HG02973 (cell line): ENCODE data around the gene AP3D1.
A peak's percentile ranks its signal among the peaks of the same experiment; 100 is the strongest.
"Not testable (repeated sequence)": the region's sequence is repeated elsewhere in the genome, so short reads cannot be mapped to it uniquely, and the experiment has no call there.

Experiments used
- ATAC-seq: cut with Tn5 transposase; IDR thresholded peaks from one replicate; pipeline ENCODE4 v1.9.1; 2021; ENCODE audit warnings: moderate library complexity; ENCODE audit not compliant: unreplicated experiment

The AP3D1 gene

DNA sequence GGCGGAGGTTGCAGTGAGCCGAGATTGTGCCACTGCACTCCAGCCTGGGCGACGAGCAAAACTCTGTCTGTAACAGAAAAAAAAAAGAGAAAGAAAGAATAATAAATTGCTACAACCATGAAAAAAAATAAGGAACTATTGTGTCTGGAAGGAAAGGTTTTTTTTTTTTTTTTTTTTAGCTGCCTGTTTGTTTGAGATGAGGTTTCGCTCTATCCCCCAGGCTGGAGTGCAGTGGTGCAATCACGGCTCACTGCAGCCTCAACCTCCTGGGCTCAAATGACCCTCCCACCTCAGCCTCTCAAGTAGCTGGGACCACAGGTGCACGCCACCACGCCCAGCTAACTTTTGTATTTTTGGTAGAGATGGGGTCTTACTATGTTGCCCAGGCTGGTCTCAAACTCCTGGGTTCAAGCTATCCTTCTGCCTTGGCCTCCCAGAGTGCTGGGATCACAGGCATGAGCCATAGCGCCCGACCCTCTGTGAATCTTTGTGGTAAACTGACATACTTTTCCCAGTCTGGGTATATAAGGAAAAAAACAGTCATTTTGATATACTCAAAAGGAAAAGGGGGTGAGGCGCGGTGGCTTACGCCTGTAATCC lies 59.3 kb downstream of the AP3D1 start:
- ATAC-seq = not testable (repeated sequence)

DNA sequence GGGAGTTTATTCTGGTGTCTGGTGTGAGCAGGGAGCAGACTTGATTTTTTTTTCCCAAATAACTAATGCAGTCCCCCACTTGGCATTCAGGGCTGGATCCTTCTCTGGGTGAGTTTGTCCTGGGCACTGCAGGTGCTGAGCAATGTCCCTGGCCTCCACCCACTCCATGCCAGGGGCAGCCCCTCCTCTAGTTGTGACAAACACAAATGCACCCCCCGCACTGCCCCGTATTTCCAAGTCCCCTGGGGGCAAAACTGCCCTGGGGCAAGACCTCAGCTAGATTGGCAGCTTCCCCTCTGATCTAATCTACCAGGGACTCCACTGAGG lies 61.7 kb downstream of the AP3D1 start:
- no peak for ATAC-seq

DNA sequence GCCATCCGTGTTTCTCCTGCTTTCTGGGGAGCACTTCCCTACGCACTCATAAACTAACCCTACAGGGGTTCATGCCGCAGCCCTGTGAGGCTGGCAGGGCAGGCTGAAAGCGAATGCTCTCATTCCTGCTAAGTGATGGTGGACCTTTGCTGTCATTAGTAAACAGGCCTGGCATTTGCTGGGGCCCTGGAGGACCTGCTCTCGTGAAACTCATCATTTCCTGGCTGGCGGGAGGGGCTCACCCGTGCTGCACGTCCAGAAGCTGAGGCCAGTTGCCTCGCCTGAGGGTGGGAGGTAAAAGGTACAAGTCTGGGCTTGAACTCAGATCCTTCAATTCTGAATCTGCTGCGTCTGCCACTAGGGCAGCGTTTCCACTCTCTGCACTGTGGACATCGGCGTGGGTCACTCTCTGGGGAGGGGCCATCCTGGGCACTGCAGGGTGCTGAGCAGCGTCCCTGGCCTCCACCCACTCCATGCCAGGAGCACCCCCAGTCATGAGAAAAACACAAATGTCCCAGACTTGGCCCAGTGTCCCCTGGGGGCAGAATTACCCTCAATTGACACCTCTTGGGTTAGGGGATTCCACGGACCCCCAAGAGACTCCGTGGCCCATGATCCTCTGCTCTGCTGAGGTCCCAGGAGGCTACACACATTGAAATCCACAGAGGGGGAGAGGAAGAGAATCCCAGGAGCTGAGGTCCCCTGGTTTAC lies 62.2 kb downstream of the AP3D1 start:
- ATAC-seq = no peak

DNA sequence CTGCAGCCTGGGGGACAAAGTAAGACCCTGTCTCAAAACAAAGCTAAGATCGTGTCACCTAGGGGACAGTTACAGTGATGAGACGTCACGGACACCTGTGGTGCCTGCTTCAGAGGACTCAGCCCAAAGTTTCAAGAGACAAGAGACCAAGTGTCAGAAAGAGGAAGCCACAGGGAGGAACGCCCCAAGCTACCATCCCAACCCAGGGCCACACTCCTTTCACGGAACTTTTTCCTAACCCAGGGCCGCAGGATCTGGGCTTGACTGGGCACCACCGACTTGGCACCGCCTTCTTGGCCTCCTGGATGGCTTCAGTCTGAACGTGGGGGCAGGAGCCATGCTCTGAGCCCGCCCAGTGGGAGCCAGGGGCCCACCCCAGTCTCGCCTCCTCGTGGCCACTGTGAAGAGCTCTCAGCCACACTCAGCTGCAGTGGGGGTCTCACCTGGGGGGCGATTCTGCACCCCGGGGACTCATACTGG lies 63.7 kb downstream of the AP3D1 start:
- ATAC-seq = no peak

DNA sequence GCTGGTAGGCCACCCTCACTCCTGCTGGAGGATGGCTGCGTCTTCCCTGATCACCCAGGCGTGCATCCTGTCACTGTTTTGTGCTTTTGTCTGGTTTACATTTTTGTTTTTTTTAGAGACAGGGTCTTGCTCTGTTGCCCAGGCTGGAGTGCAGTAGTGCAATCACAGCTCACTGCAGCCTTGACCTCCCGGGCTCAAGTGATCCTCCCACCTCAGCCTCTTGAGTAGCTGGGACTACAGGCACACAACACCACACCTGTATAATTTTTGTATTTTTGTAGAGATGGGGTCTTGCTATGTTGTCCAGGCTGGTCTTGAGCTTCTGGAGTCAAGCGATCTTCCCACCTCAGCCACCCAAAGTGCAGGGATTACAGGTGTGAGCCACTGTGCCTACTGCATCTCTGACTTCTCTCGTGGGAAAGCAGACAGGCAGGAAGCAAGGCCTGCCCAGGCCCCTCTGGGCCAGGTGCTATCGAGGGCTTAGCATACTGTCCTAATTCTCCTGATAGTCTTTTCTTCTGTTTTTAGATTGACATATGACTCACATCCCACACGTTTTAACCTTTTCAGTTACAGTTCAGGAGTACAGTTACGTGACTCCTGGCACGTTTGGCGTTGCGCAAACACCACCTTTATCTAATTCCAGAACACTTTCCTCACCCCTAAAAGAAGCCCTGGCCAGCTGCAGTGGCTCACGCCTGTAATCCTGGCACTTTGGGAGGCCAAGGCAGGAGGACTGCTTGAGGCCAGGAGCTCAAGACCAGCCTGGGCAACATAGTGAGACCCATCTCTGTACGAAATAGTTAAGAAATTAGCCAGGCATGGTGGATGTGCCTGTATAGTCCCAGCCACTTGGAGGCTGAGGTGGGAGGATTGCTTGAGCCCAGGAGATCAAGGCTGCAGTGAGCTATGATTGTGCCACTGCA lies 64.4 kb downstream of the AP3D1 start:
- not testable (repeated sequence) for ATAC-seq

DNA sequence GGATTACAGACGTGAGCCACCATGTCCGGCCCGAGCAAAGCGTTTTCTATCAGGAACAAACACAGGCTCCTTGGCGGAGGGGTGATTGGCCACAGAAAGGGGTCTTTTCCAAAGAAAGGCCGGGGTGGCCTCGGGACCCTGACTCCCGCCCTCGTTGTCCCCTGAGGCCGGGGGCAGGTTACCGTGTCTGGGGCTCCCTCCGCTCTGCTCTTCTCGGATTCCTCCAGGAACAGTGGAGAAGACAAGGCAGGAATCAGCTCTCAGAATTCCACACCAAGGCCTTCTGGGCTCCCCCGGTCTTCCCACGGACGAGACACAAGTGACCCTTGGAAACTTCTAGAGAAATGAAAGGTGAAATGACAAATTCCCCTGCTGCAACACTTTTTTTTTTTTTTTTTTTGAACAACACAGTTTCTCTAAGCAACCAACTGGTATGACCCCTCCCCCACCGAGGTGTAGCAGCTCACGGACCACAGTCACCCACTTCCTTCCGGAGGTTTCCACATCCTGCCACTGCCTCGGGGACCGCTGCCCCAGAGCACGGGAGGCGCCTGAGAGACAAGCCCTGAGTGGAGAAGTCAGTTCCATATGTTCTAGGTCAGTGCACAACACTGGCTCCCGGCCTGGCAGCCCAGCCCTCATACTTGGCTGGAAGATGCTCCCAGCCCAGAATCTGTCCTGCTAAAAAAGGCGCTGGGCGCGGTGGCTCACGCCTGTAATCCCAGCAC lies 66.2 kb downstream of the AP3D1 start:
- ATAC-seq = peak; percentile 36

DNA sequence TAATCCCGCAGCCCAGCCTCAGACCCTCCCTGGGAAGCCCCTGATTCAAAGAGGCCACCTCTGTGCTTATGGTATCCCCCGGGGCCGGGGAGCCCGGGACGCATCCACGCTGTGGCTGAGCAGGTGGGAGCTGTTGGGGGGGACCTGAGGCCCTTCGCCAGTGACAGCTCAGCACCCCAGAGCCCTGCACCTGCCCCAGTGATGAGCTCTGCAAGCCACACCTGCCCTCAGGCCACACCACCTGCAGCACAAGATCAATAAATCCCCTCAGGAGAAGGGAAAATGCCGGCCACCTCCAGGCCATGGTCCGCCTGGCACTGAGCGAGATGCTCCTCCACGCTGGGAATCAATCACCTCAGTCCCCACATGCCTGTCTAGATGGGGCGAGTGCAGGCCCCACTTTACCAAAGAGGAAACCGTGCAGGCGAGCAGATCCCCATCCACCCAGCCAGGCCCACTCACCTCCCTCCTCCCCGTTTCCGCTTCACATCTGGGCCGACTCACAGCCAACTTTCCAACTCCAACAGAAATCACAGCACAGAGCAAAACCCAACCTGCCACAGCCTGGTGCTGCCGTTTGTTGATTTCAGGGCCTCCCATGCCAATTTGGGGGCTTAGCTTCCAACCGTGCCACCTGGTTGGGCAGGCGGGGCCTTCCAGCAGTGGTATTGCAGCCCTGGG lies 68.1 kb downstream of the AP3D1 start:
- ATAC-seq = no peak

DNA sequence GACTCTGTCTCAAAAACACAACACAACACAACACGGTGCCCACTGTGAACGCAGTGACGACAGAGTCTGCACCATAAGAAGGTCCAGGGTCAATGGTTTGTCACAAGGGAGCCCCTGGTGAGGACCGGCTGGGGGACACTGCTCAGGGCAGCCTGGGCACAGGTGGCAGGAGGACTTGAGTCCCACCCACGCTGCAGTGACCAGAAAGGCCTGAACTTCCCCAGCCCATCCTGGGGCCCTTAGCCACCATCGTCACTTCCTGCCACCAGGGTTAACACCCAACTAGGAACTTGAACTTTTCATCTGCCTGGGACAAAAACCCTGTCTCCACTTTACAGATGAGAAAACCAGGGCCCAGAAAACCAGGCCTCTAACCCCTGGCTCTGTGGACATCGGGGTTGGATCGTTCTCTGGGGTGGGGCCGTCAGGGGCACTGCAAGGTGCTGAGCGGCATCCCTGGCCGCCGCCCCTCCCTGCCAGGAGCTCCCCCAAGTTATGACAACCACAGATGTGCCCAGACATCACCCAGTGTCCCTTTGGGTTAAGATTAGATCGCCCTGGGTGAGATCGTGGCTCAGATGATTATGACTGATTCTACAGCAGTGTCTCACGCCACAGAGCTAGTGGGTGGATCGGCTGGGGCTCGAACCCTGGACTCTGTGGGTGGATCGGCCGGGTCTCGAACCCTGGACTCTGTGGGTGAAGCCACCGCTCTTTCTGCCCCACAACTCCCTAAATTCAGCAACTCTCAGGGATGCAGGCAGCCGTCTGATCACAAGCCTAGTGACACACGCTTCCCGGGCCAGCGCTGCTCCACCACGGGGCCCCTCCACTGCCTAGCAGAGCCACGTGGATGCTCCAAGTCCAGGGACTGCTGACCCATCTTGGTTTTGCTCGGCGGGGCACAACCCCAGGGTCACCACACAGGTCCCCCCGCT lies 69.2 kb downstream of the AP3D1 start:
- ATAC-seq = no peak

DNA sequence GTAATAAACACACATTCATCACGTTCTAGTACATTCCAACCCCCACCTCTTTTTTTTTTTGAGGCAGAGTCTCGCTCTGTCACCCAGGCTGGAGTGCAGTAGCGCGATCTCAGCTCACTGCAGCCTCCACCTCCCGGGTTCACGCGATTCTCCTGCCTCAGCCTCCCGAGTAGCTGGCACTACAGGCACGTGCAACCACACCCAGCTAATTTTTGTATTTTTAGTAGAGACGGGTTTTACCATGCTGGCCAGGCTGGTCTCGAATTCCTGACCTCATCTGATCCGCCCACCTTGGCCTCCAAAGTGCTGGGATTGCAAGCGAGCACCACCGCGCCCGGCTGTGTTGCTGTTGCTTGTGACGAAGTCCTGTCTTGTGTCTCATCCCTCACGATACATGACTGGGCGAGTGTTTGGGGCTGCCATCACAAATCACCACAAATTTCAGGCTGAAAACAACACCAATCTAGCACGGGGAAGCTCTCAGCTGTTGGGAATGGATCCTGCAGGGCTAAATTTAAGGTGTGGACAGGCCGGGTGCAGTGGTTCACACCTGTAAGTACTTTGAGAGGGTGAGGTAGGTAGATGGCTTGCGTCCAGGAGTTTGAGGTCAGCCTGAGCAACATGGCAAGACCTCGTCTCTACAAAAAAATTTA lies 70.9 kb downstream of the AP3D1 start:
- ATAC-seq = no peak

DNA sequence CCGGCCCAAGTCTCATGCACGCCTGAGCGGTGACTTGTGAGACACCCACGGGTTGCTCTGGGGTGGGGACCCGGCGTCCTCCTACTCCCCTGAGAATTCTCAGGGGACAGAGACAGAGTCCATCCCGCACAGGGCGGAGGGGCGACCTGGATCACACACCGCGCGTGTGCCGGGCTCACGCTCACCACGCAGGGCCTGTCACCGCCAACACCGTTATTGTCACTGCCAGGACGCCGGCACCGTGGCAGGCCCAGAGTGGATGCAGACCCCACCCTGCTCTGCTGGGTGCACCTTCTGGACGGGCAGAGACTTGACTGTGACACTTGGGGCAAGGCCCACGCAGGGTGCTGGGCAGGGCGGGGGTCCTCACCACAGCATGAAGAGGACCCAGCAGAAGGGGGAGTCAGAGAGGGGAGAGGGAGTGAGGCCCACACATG lies 71.5 kb downstream of the AP3D1 start:
- no peak for ATAC-seq

DNA sequence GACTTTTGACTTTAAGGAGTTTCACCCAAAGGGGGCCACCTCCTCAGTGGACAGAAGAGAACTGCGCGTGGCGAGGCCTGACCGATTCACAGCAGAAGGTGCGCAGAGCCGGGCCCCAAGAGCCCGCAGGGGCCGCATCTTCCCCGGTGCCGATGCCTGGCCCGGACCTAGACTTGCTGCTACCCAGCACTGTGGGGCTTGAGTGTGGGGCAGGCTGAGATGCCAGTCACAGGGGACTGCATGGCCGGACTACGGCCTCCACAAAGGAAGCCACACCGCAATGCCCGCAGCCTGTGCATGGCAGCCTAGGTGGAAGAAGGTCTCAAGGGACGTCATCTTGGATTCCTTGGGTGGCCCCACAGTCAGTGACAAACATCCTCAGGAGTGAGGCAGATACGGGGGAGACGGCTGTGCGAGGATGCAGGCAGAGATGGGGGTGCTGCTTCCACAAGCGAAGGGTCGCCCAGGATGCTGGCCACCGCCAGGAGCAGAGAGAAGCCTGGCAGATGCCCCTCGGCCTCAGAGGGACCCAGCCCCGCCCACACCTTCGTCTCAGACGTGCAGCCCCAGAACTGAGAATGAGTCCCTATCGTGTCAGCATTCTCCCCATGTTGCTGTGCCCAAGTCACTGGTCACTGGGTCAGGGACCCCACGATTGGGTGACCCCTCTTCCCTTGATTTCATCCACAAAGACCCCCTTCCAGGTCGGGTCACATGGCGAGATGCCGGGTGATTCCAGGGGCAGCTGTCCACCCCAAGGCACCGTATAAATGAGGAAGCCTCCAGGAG lies 72.1 kb downstream of the AP3D1 start:
- ATAC-seq = no peak

DNA sequence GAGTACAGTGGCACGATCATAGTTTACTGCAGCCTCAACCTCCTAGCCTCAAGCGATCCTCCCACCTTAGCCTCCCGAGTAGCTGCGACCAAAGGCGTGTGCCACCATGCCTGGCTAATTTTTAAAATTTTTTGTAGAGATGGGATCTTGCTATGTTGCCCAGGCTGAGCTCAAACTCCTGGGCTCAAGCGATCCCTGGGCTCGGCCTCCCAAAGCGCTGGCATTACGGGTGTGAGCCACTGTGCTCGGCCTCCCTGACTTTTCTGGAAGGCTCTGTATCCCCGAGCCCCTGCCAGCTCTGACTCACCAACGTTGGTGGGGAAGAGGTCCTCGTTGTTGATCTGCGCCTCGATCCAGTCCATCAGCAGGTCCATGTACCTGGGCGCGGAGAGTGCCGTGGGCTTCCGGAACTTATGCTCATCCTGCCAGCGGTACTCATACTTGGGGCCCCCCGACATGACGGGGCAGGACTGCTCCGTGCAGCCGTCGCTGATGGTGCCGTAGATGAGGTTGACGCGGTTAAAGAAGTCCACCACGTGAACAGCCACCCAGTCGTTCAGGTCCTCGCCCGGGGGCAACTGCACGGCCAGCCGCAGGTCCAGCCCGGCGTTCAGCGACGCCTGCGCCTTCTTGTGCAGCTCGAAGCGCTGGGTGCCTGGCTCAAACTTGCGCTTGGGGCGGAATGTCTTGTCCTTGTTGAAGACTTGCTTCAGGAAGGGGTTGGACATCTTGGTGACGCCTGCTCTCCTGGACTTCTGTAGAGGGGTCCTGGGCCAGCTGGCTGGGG lies 73.3 kb downstream of the AP3D1 start:
- no peak for ATAC-seq

DNA sequence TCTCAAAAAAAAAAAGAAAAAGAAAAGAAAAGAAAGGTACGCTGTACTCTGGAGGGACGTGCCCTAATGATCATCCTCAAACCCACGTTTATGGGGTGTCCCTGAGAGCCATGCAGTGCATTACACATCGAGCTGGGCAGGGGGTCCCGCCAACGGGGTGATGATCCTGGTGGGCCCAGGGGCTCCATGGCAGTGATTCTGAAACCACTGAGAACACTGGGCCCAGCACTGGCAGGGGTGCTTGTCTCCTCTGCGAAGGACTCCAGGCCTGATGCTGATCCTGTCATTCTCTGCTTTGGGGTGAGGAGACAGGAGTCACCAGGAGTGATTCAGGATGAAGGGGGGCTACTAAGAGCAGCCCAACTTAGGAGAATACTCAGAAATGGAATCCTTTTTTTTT lies 74.0 kb downstream of the AP3D1 start:
- no peak for ATAC-seq

DNA sequence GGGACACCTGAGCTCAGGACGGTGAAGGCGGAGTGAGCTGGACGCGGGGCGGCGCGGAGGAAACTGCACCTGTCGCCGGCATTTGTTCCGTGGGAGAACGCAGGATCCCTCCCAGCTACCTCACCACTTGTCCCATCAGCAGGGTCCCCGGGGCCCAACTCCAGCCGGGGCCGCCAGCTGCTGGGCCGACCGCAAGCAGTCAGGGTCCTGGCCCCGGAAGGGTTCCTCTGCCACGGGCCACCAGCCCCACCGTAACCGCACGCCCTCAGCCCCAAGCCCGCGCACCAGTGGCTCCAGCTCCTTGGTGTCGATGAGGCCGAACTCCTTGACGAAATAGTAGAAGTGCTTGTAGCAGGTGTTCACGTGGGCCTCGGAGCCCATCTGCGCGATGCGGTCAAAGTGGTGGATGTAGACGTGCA lies 74.8 kb downstream of the AP3D1 start:
- no peak for ATAC-seq

DNA sequence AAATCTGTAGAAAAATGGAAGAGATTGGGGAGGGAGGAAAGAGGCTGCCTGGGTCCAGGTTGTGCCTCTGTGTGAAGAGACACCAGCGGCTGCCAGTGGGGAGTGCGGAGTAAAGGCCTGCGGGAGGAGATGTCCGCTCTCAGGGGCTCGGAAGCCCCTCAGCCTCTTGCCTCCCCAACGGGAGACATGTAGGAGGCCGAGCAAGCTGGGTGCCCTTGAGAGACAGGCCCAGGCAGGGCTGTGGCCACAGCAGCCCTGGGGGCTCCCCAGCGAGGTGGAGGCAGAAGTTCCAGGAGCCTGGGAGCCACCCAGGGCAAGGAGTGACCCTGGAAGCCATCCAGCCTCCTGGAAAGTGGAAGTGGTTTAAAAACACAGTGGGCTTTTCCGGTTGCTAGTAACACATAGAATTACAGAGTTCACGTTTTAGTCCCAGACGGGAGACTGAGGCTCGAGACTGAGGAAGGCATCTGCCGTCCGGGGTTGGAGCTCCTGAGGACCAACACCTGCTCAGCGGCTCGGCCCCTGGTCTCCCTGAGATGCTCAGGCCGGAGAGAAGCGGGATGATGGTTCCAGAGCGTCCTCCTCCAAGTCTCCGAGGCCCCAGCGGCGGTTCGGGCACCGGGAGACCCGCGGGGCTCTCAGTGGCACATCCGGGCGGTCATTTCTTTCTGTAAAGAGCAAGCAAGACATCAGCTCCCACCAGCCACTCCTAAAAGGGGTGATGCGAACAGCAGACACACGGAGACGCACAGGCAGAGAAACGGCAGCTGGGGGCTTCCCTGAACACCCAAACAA lies 78.4 kb downstream of the AP3D1 start:
- ATAC-seq = no peak

DNA sequence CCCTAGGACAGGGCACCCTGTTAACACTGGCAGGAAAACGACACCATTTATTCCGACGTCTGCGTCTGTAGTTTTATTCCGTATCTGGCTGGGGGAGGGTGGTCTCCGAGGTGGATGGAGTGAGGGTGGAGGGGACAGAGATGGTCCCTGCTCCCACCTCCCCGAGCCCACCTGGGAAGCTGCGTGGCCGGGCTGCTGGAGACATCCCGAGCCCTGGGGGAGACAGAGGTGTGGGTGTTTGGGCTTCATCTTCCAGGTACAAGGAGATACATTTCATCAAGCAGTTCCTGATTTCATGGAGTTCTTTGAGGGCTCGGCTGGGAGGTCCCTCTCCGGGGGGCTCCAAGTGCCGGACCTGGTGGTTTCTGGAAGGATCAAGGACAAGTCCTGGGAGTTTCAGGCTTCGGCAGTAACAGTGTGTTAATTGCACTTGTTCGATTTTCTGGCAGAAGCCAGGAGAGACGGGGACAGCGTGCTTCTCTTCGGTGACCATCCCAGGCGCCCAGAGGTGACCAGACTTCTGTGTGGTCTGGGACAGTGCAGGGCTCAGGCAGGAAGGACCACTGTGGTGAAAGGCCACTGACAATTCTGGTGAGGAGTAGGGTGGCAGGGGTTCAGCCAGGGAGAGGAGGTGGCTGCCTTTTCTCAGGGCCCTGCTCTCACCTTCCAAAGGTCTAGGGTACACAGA lies 80.2 kb downstream of the AP3D1 start:
- ATAC-seq = no peak
